Uterus (tissue), 4 donors: ENCODE results near the gene VCAM1. TPM values are rescaled to one million over a fixed set of nuclear protein-coding genes. Genes with fewer than 3 reads are reported as not detected.

ENCODE experiments used
- DNase-seq, 2 donors: peaks; one replicate each; pipeline ENCODE4 v3.0.0-alpha.2; 2019 to 2020
- H3K27ac ChIP-seq, 2 donors: fragments of 200-600 bp; sonication (generic); 1 replicate in 1 of 2; 2 replicates in 1 of 2; pipeline ENCODE4 v1.5.1; 2016 to 2018
- H3K27me3 ChIP-seq, 2 donors: fragments of 200-600 bp; sonication (generic); one replicate each; pipeline ENCODE4 v1.5.1; 2018 to 2019; ENCODE audit warnings: control low read depth in 1 of 2
- H3K36me3 ChIP-seq, 2 donors: fragments of 200-600 bp; sonication (generic); one replicate each; pipeline ENCODE4 v1.5.1; 2019; ENCODE audit warnings: control low read depth in 1 of 2
- H3K4me1 ChIP-seq, 2 donors: fragments of 200-600 bp; sonication (generic); one replicate each; pipeline ENCODE4 v1.5.1; 2018 to 2019; ENCODE audit warnings: control low read depth in 1 of 2
- H3K4me3 ChIP-seq, 2 donors: fragments of 200-600 bp; sonication (generic); 1 replicate in 1 of 2; 2 replicates in 1 of 2; pipeline ENCODE4 v1.5.1; 2018 to 2019; ENCODE audit warnings: mild to moderate bottlenecking in 1 of 2
- H3K9me3 ChIP-seq, 2 donors: fragments of 200-600 bp; sonication (generic); one replicate each; pipeline ENCODE4 v1.5.1; 2019; ENCODE audit warnings: control low read depth in 1 of 2
- CTCF ChIP-seq, 4 experiments: fragments of 200-600 bp in 2 of 4; fragments of 450-650 bp in 2 of 4; sonication (generic) in 2 of 4; IDR thresholded peaks; one replicate each; pipeline ENCODE4 v1.5.1; 2016 to 2019; ENCODE audit warnings: antibody characterized with exemption in 4 of 4, mild to moderate bottlenecking in 2 of 4, moderate library complexity in 1 of 4
- POLR2A ChIP-seq, 2 donors: fragments of 450-650 bp; IDR thresholded peaks; one replicate each; pipeline ENCODE4 v1.6.1; 2016; ENCODE audit warnings: antibody characterized with exemption in 2 of 2, mild to moderate bottlenecking in 1 of 2, moderate library complexity in 1 of 2
- intact Hi-C: fragments of 100-400 bp; cut with DNase I; formaldehyde crosslinking; loops from one replicate; pipeline ENCODE4 v1.15.1; 2023; ENCODE audit warnings: low total_unique reads
- total RNA-seq, 4 donors: library from RNA; depleted of rRNA in 3 of 4; stranded (reverse); fragments of >200 nt in 3 of 4; gene quantifications; one replicate each; pipeline versions ENCODE4 v1.1.0 to v1.2.4, GENCODE V29; 2014 to 2023
- donor health status: DM: yes; HTN: yes; CAD: no.

The VCAM1 gene
- total RNA-seq, 4 donors from 2014 or later, result 4.4 to 46.8 (median 9.7) TPM

GRCh38 chr1:100769906-100770646 is 50.5 kb downstream of the VCAM1 start:
- intact Hi-C loops, result no loop called here
- no peaks in the 10 kb centered on the region for H3K27me3 ChIP-seq
- TF ChIP-seq POLR2A (IDR thresholded peaks at IDR 0.05), result no peak
- no peak for TF ChIP-seq CTCF (IDR thresholded peaks at IDR 0.05)

GRCh38 chr1:100773444-100773843 is 53.9 kb downstream of the VCAM1 start:
- Histone ChIP-seq H3K9me3 (no peaks in the 10 kb centered on the region), H3K4me3 (no peak overlapping the region), H3K27me3 (no peaks in the 10 kb centered on the region), H3K36me3 (no peaks in the 10 kb centered on the region), H3K27ac (no peak overlapping the region), H3K4me1 (no peaks in the 10 kb centered on the region)
- no peak for DNase-seq
- intact Hi-C loops, result no loop called here
- TF ChIP-seq CTCF (IDR thresholded peaks at IDR 0.05) (no peak), POLR2A (IDR thresholded peaks at IDR 0.05) (no peak)

More at GRCh38 chr1:100769906-100770646, 50.5 kb downstream of the VCAM1 start:
- no peak overlapping the region for H3K27ac ChIP-seq
- DNase-seq, result no peak
- no peaks in the 10 kb centered on the region for H3K9me3 ChIP-seq
- no peaks in the 10 kb centered on the region for H3K4me1 ChIP-seq
- H3K36me3 ChIP-seq, result no peaks in the 10 kb centered on the region
- H3K4me3 ChIP-seq, result no peak overlapping the region

GRCh38 chr1:100774370-100774769 is 54.8 kb downstream of the VCAM1 start:
- Histone ChIP-seq H3K27me3 (no peaks in the 10 kb centered on the region), H3K4me1 (no peaks in the 10 kb centered on the region), H3K9me3 (no peaks in the 10 kb centered on the region), H3K4me3 (no peak overlapping the region), H3K27ac (no peak overlapping the region), H3K36me3 (no peaks in the 10 kb centered on the region)
- intact Hi-C loops, result no loop called here
- no peak for DNase-seq
- TF ChIP-seq POLR2A (IDR thresholded peaks at IDR 0.05) (no peak), CTCF (IDR thresholded peaks at IDR 0.05) (no peak)

- TF ChIP-seq CTCF (IDR thresholded peaks at IDR 0.05), result no peak
- TF ChIP-seq POLR2A (IDR thresholded peaks at IDR 0.05), result no peak
- intact Hi-C loops, result no loop called here
- Histone ChIP-seq H3K36me3 (no peaks in the 10 kb centered on the region), H3K4me3 (no peak overlapping the region), H3K4me1 (no peaks in the 10 kb centered on the region), H3K27ac (no peak overlapping the region), H3K9me3 (no peaks in the 10 kb centered on the region), H3K27me3 (no peaks in the 10 kb centered on the region)
- DNase-seq, result no peak
Measured at GRCh38 chr1:100775483-100775882, 55.9 kb downstream of the VCAM1 start.

GRCh38 chr1:100778748-100779147 is 59.2 kb downstream of the VCAM1 start:
- Histone ChIP-seq H3K27ac (no peak overlapping the region), H3K4me1 (no peaks in the 10 kb centered on the region), H3K4me3 (no peak overlapping the region), H3K9me3 (no peaks in the 10 kb centered on the region), H3K27me3 (no peaks in the 10 kb centered on the region), H3K36me3 (no peaks in the 10 kb centered on the region)
- DNase-seq, result no peak
- no peak for TF ChIP-seq POLR2A (IDR thresholded peaks at IDR 0.05)
- TF ChIP-seq CTCF (IDR thresholded peaks at IDR 0.05), result no peak
- intact Hi-C loops, result no loop called here
